ENCODE data around the gene ITGB1.

GRCh38 chr10:32988604-32989003 lies 30.6 kb upstream of the ITGB1 start:
- TF ChIP-seq CTCF (IDR thresholded peaks at IDR 0.05) (no peak), POLR2A (IDR thresholded peaks at IDR 0.05) (no peak), EP300 (IDR thresholded peaks at IDR 0.05) (no peak)
